H9 (cell line): ENCODE results near the gene TENM4. TPM values are rescaled to one million over a fixed set of nuclear protein-coding genes. Genes with fewer than 3 reads are reported as not detected.

ENCODE experiments used
- DNase-seq: peaks from one replicate; pipeline ENCODE4 v3.0.0-alpha.2; 2017
- H2AFZ ChIP-seq: one replicate; pipeline ENCODE4 v1.6.1; 2013; ENCODE audit warnings: mild to moderate bottlenecking, low read length, control low read depth, moderate library complexity
- H2AK5ac ChIP-seq: 2 replicates; pipeline ENCODE4 v1.6.1; 2013; ENCODE audit warnings: low read length, control low read depth, mixed read lengths; ENCODE audit not compliant: insufficient read length
- H2BK120ac ChIP-seq: one replicate; pipeline ENCODE4 v1.6.1; 2013; ENCODE audit warnings: low read depth, mild to moderate bottlenecking, low read length, control low read depth, inconsistent platforms; ENCODE audit not compliant: poor library complexity, severe bottlenecking
- H2BK12ac ChIP-seq: 2 replicates; pipeline ENCODE4 v1.6.1; 2013; ENCODE audit warnings: low read length, control low read depth, mixed read lengths, low read depth; ENCODE audit not compliant: insufficient read length
- H2BK15ac ChIP-seq: 2 replicates; pipeline ENCODE4 v1.6.1; 2013; ENCODE audit warnings: low read depth, low read length, control low read depth
- H2BK20ac ChIP-seq: one replicate; pipeline ENCODE4 v1.6.1; 2013; ENCODE audit warnings: low read depth, mild to moderate bottlenecking, low read length, control low read depth, inconsistent platforms; ENCODE audit not compliant: poor library complexity, severe bottlenecking
- H2BK5ac ChIP-seq: 2 replicates; pipeline ENCODE4 v1.6.1; 2013; ENCODE audit warnings: low read length, control low read depth, mixed read lengths; ENCODE audit not compliant: insufficient read length
- H3K14ac ChIP-seq: 2 replicates; pipeline ENCODE4 v1.6.1; 2013; ENCODE audit warnings: low read length, control low read depth; ENCODE audit not compliant: insufficient read depth
- H3K18ac ChIP-seq: 2 replicates; pipeline ENCODE4 v1.6.1; 2013; ENCODE audit warnings: low read depth, mild to moderate bottlenecking, mixed read lengths, low read length, control low read depth; ENCODE audit not compliant: insufficient read length
- H3K23ac ChIP-seq: 2 replicates; pipeline ENCODE4 v1.6.1; 2013; ENCODE audit warnings: low read length, control low read depth, mixed read lengths, low read depth; ENCODE audit not compliant: insufficient read length
- H3K23me2 ChIP-seq: 2 replicates; pipeline ENCODE4 v1.6.1; 2013; ENCODE audit warnings: low read depth, mild to moderate bottlenecking, mixed read lengths, low read length, control low read depth; ENCODE audit not compliant: insufficient read length, poor library complexity, severe bottlenecking
- H3K27ac ChIP-seq: 2 replicates; pipeline ENCODE4 v1.5.1; 2013; ENCODE audit warnings: low read length, control low read depth, mixed read lengths, low read depth; ENCODE audit not compliant: insufficient read length
- H3K27me3 ChIP-seq: 2 replicates; pipeline ENCODE4 v1.6.1; 2013; ENCODE audit warnings: low read length, control low read depth, inconsistent platforms; ENCODE audit not compliant: insufficient read depth
- H3K4ac ChIP-seq: 2 replicates; pipeline ENCODE4 v1.6.1; 2013; ENCODE audit warnings: low read depth, mild to moderate bottlenecking, control low read depth, inconsistent platforms, low read length, moderate library complexity
- H3K4me1 ChIP-seq: 2 replicates; pipeline ENCODE4 v1.6.1; 2013; ENCODE audit warnings: low read length, control low read depth, inconsistent platforms; ENCODE audit not compliant: insufficient read depth
- H3K4me2 ChIP-seq: 2 replicates; pipeline ENCODE4 v1.6.1; 2013; ENCODE audit warnings: low read length, control low read depth, mixed read lengths; ENCODE audit not compliant: insufficient read length, insufficient read depth
- H3K56ac ChIP-seq: 2 replicates; pipeline ENCODE4 v1.6.1; 2013; ENCODE audit warnings: low read depth, mild to moderate bottlenecking, mixed read lengths, low read length, control low read depth; ENCODE audit not compliant: insufficient read length
- H3K79me1 ChIP-seq: 2 replicates; pipeline ENCODE4 v1.6.1; 2013; ENCODE audit warnings: low read depth, mild to moderate bottlenecking, moderate library complexity, low read length, control low read depth, inconsistent platforms; ENCODE audit not compliant: insufficient read depth, poor library complexity, severe bottlenecking
- H3K79me2 ChIP-seq: 2 replicates; pipeline ENCODE4 v1.6.1; 2013; ENCODE audit warnings: low read length, control low read depth, inconsistent platforms; ENCODE audit not compliant: insufficient read depth
- H3K9ac ChIP-seq: 2 replicates; pipeline ENCODE4 v1.6.1; 2013; ENCODE audit warnings: low read length, control low read depth, mixed read lengths; ENCODE audit not compliant: insufficient read length; ENCODE audit errors: extremely low read depth
- H3K9me3 ChIP-seq: one replicate; pipeline ENCODE4 v1.6.1; 2013; ENCODE audit warnings: low read depth, low read length, inconsistent platforms; ENCODE audit not compliant: control insufficient read depth
- H3T11ph ChIP-seq: one replicate; pipeline ENCODE4 v1.6.1; 2013; ENCODE audit warnings: mild to moderate bottlenecking, low read length, control low read depth, inconsistent platforms
- H4K20me1 ChIP-seq: one replicate; pipeline ENCODE4 v1.6.1; 2013; ENCODE audit not compliant: control insufficient read depth, insufficient read length, insufficient read depth
- H4K5ac ChIP-seq: 2 replicates; pipeline ENCODE4 v1.6.1; 2013; ENCODE audit warnings: low read depth, mild to moderate bottlenecking, mixed read lengths, low read length, control low read depth; ENCODE audit not compliant: insufficient read length
- H4K8ac ChIP-seq: replicated peaks from 2 replicates; pipeline ENCODE4 v1.6.1; 2013; ENCODE audit warnings: low read length, control low read depth, mixed read lengths, low read depth; ENCODE audit not compliant: insufficient read length
- H4K91ac ChIP-seq: 2 replicates; pipeline ENCODE4 v1.6.1; 2013; ENCODE audit warnings: low read depth, mild to moderate bottlenecking, moderate library complexity, mixed read lengths, low read length, control low read depth; ENCODE audit not compliant: insufficient read length
- H3K27ac Mint-ChIP-seq, 3 experiments: 2 replicates in 2 of 3; 3 replicates in 1 of 3; pipeline ENCODE4 v1.8.0; 2020 to 2021; ENCODE audit warnings: mixed read lengths in 3 of 3, mild to moderate bottlenecking in 1 of 3, moderate library complexity in 1 of 3
- H3K27me3 Mint-ChIP-seq: 2 replicates; pipeline ENCODE4 v1.8.0; 2021; ENCODE audit warnings: low read depth, mild to moderate bottlenecking, moderate library complexity, mixed read lengths
- H3K36me3 Mint-ChIP-seq, 3 experiments: 2 replicates in 2 of 3; 3 replicates in 1 of 3; pipeline ENCODE4 v1.8.0; 2020 to 2021; ENCODE audit warnings: low read depth in 3 of 3, mixed read lengths in 3 of 3; ENCODE audit not compliant: insufficient read depth in 1 of 3
- H3K4me1 Mint-ChIP-seq, 2 experiments: 2 replicates each; pipeline ENCODE4 v1.8.0; 2020; ENCODE audit warnings: mixed read lengths in 2 of 2
- H3K4me3 Mint-ChIP-seq, 2 experiments: 2 replicates in 1 of 2; 3 replicates in 1 of 2; pipeline ENCODE4 v1.8.0; 2020 to 2021; ENCODE audit warnings: mild to moderate bottlenecking in 2 of 2, mixed read lengths in 2 of 2, moderate library complexity in 1 of 2
- H3K9me3 Mint-ChIP-seq, 2 experiments: 2 replicates in 1 of 2; 3 replicates in 1 of 2; pipeline ENCODE4 v1.8.0; 2020; ENCODE audit warnings: mild to moderate bottlenecking in 2 of 2, mixed read lengths in 2 of 2, moderate library complexity in 1 of 2
- CTCF ChIP-seq: fragments of 200-600 bp; sonication (generic); conservative IDR thresholded peaks from 3 replicates; pipeline ENCODE4 v1.8.0; 2021; ENCODE audit warnings: antibody characterized with exemption, mild to moderate bottlenecking
- WGBS: extraction: QIAGEN DNeasy Blood & Tissue Kit; methylation state at CpG from one replicate; pipeline ENCODE4 v1.1.7; 2013; ENCODE audit warnings: missing lambda C conversion rate, low lambda C conversion rate, mixed read lengths; ENCODE audit not compliant: insufficient read length; ENCODE audit errors: extremely low coverage; 5-methylcytosine and 5-hydroxymethylcytosine counted together
- total RNA-seq: library from RNA; stranded (reverse); gene quantifications from 2 replicates; pipeline ENCODE4 v1.2.1, GENCODE V29; 2021

TENM4 gene
- total RNA-seq, 1 experiment from 2014 or later = 4.6 TPM

DNA sequence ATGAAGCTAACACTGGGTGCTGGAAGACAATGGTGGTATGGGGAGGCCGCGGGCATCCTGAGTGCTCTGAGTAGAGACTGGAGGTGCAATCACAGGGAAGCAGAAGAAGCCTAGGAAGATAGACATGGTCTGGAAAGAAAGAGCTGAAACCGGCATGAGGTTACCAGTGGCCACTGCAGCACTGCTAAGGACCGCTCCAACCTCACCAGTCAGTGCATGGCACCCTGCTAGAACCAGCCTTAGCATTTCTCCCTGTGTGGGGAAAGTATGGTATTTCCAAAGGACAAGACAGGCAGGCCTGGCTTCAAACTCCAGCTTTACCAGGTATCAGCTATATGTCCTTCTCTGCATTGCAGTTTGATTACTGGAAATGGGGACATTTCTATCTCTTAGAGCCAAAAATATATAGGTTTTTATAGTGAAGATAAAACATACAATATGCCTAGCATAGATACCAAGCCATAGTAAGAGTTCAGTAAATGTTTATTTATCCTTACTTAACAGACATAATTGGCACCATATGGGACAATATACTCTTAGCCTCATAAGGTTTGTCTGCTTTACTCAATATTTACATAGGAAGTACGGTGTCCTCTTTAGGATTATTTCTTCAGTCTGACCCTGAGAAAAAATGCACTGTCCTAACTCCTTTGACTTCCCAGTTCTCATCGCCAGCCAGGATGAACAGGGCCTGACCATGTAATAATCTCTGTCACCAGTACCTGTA is 231.1 kb downstream of the TENM4 start:
- H3K4me1 Mint-ChIP-seq = peaks cover 5 to 6% of the 10 kb centered on the region in 2 experiments
- Histone ChIP-seq H3K14ac (no peak overlapping the region), H3K4me2 (no peak overlapping the region), H2BK5ac (no peak overlapping the region), H2BK15ac (no peak overlapping the region), H2BK120ac (no peak overlapping the region), H3K18ac (no peak overlapping the region), H4K20me1 (no peaks in the 10 kb centered on the region), H3K4me1 (0 out of 2 replicates have a peak, but pooled peaks cover 5% of the 10 kb centered on the region), H3K79me1 (no peaks in the 10 kb centered on the region), H3K9me3 (no peaks in the 10 kb centered on the region), H3K79me2 (no peaks in the 10 kb centered on the region), H4K5ac (no peak overlapping the region), H3T11ph (no peak overlapping the region), H3K27me3 (no peaks in the 10 kb centered on the region), H2AFZ (no peak overlapping the region), H2AK5ac (no peak overlapping the region), H2BK12ac (no peak overlapping the region), H3K23ac (no peak overlapping the region), H4K91ac (no peak overlapping the region), H3K56ac (no peak overlapping the region), H4K8ac (no peak overlapping the region), H3K23me2 (no peaks in the 10 kb centered on the region), H2BK20ac (no peak overlapping the region), H3K4ac (no peak overlapping the region), H3K27ac (no peak overlapping the region), H3K9ac (no peak overlapping the region)
- no peaks in the 10 kb centered on the region for H3K9me3 Mint-ChIP-seq
- H3K27me3 Mint-ChIP-seq = no peaks in the 10 kb centered on the region
- H3K36me3 Mint-ChIP-seq = no peaks in the 10 kb centered on the region
- H3K27ac Mint-ChIP-seq = no peak overlapping the region
- DNase-seq = no peak
- no CpG with 5 or more reads among the region's 6 CpGs for WGBS
- no peak for TF ChIP-seq CTCF
- H3K4me3 Mint-ChIP-seq = no peak overlapping the region
